HepG2 (cell line): ENCODE results near the gene TOB2. TPM values are rescaled to one million over a fixed set of nuclear protein-coding genes. Genes with fewer than 3 reads are reported as not detected.
A peak's percentile ranks its signal among the peaks of the same experiment; 100 is the strongest.

ENCODE experiments used
- AGO2 ChIP-seq: fragments of 200-400 bp; formaldehyde crosslinking; optimal IDR thresholded peaks from 2 replicates; pipeline ENCODE3; 2017; ENCODE audit warnings: mild to moderate bottlenecking, low read depth, low read length, moderate library complexity
- NFIC ChIP-seq: IDR thresholded peaks from 2 replicates; pipeline ENCODE4 v1.6.1; 2012; ENCODE audit warnings: mild to moderate bottlenecking, low read length, inconsistent platforms
- SETDB1 ChIP-seq: sonication (generic); formaldehyde crosslinking; IDR thresholded peaks from 2 replicates; pipeline ENCODE4 v1.5.1; 2020; ENCODE audit warnings: missing genetic modification reagents, mild to moderate bottlenecking, borderline replicate concordance
- SP140L ChIP-seq: sonication (generic); formaldehyde crosslinking; IDR thresholded peaks from 2 replicates; pipeline ENCODE4 v1.4.0; 2020; ENCODE audit warnings: missing genetic modification reagents, borderline replicate concordance
- ZNF550 ChIP-seq: sonication (generic); formaldehyde crosslinking; IDR thresholded peaks from 2 replicates; pipeline ENCODE4 v1.4.0; 2020; ENCODE audit warnings: mild to moderate bottlenecking, missing genetic modification reagents, borderline replicate concordance
- ZNF839 ChIP-seq: sonication (generic); formaldehyde crosslinking; IDR thresholded peaks from 2 replicates; pipeline ENCODE4 v1.4.0; 2020; ENCODE audit warnings: missing genetic modification reagents, mild to moderate bottlenecking, borderline replicate concordance
- ZNF883 ChIP-seq: sonication (generic); formaldehyde crosslinking; IDR thresholded peaks from 2 replicates; pipeline ENCODE4 v1.5.1; 2020; ENCODE audit warnings: mild to moderate bottlenecking, missing genetic modification reagents; ENCODE audit errors: not compliant biosample characterization
- ZNF891 ChIP-seq: sonication (generic); formaldehyde crosslinking; IDR thresholded peaks from 2 replicates; pipeline ENCODE4 v1.5.0; 2020; ENCODE audit warnings: mild to moderate bottlenecking, missing genetic modification reagents
- polyA plus RNA-seq, 8 experiments: library from polyadenylated mRNA; depleted of rRNA in 3 of 8; stranded (reverse) in 7 of 8; unstranded in 1 of 8; fragments of >200 nt; fragmentation: Illumina TruSeq in 4 of 8; extraction: Trizol in 4 of 8; gene quantifications; 2 replicates each; pipeline versions ENCODE4 v1.2.1 to v1.2.3, GENCODE V29; 2011 to 2016; ENCODE audit warnings: low read depth in 4 of 8, missing spikeins in 1 of 8, mixed read lengths in 1 of 8; ENCODE audit not compliant: insufficient read depth in 1 of 8
- total RNA-seq, 5 experiments: library from RNA; depleted of rRNA; stranded (reverse); fragments of >200 nt; fragmentation: Illumina TruSeq; extraction: Trizol; gene quantifications; 2 replicates each; pipeline ENCODE4 v1.2.3, GENCODE V29; 2016; ENCODE audit warnings: low read depth in 1 of 5
- TF ChIP-seq, protein P1 (sequence below), 2 experiments: sonication (generic) in 1 of 2; formaldehyde crosslinking in 1 of 2; IDR thresholded peaks; 2 replicates each; pipeline versions ENCODE4 v1.4.0 to v1.6.1; 2018 to 2020; ENCODE audit warnings: missing genetic modification reagents in 2 of 2, borderline replicate concordance in 1 of 2, low read depth in 1 of 2, mild to moderate bottlenecking in 1 of 2, missing biosample characterization in 1 of 2
- TF ChIP-seq, protein P2 (sequence below): sonication (generic); formaldehyde crosslinking; IDR thresholded peaks from 2 replicates; pipeline ENCODE4 v1.5.0; 2020; ENCODE audit warnings: missing genetic modification reagents
- TF ChIP-seq, protein P3 (sequence below): sonication (generic); formaldehyde crosslinking; IDR thresholded peaks from 2 replicates; pipeline ENCODE4 v1.4.0; 2020; ENCODE audit warnings: mild to moderate bottlenecking, missing genetic modification reagents
- TF ChIP-seq, protein P4 (sequence below): IDR thresholded peaks from 2 replicates; pipeline ENCODE4 v1.6.1; 2016; ENCODE audit warnings: low read depth, control low read depth
- TF ChIP-seq, protein P5 (sequence below): sonication (generic); formaldehyde crosslinking; IDR thresholded peaks from 2 replicates; pipeline ENCODE4 v1.4.0; 2020; ENCODE audit warnings: mild to moderate bottlenecking, missing genetic modification reagents
- TF ChIP-seq, protein P6 (sequence below): sonication (generic); formaldehyde crosslinking; conservative IDR thresholded peaks from 2 replicates; pipeline ENCODE4 v1.5.0; 2020; ENCODE audit warnings: missing genetic modification reagents
- TF ChIP-seq, protein P7 (sequence below): IDR thresholded peaks from 2 replicates; pipeline ENCODE4 v1.4.0; 2020; ENCODE audit warnings: mild to moderate bottlenecking, missing genetic modification reagents

Gene TOB2
- total and polyA plus RNA-seq, 2 of the 13 experiments (the other 11 are each of a cell fraction or from before 2014, with no cell fraction given): 12.2 to 13.7 TPM

DNA sequence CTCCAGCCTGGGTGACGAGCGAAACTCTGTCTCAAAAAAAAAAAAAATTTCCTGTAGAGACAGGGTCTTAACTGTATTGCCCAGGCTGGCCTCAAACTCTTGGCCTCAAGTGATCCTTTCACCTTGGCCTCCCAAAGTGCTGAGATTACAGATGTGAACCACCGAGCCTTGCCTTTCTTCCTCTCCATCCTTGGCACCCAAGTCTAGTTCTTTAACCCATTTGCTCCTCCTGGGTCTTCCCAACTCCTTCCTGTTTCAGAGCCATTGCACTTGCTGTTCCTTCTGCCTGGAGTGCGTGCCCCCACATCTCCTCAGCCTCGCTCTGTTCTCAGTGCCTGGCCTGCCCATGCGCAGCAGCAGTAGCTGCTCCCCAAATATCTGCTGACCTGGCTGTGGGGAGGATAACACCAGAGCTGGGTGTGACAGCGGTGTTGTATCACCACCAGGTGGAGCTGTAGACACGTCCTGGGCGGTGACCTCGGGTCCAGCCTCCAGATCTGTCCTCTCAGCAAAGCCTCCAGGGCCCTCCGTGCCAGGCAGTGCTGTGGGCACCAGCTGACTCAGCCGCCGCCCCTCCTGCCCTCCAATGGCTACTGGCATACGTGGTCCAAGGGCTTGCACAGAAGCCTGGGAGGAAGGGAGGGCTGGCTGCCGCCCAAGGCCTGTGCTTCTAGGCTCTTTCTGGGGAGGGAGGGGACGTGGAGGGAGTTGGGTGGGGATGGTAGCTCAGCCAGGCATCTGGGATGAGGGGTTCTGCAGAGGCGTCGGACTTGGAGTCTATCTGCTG lies 42.9 kb downstream of the TOB2 start (continued):
- TF ChIP-seq, protein P1, sequence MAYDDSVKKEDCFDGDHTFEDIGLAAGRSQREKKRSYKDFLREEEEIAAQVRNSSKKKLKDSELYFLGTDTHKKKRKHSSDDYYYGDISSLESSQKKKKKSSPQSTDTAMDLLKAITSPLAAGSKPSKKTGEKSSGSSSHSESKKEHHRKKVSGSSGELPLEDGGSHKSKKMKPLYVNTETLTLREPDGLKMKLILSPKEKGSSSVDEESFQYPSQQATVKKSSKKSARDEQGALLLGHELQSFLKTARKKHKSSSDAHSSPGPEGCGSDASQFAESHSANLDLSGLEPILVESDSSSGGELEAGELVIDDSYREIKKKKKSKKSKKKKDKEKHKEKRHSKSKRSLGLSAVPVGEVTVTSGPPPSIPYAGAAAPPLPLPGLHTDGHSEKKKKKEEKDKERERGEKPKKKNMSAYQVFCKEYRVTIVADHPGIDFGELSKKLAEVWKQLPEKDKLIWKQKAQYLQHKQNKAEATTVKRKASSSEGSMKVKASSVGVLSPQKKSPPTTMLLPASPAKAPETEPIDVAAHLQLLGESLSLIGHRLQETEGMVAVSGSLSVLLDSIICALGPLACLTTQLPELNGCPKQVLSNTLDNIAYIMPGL (CRISPR knock-in tag; IDR thresholded peaks at IDR 0.05; ENCODE audit: borderline replicate concordance in 1 of 2, low read depth in 1 of 2): peak; percentile 67 to 87; a peak in 3 of 4 replicates
- TF ChIP-seq, protein P2, sequence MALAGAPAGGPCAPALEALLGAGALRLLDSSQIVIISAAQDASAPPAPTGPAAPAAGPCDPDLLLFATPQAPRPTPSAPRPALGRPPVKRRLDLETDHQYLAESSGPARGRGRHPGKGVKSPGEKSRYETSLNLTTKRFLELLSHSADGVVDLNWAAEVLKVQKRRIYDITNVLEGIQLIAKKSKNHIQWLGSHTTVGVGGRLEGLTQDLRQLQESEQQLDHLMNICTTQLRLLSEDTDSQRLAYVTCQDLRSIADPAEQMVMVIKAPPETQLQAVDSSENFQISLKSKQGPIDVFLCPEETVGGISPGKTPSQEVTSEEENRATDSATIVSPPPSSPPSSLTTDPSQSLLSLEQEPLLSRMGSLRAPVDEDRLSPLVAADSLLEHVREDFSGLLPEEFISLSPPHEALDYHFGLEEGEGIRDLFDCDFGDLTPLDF: no peak
- TF ChIP-seq ZNF550 (CRISPR knock-in tag): no peak
- TF ChIP-seq ZNF891 (CRISPR knock-in tag): no peak
- TF ChIP-seq, protein P3, sequence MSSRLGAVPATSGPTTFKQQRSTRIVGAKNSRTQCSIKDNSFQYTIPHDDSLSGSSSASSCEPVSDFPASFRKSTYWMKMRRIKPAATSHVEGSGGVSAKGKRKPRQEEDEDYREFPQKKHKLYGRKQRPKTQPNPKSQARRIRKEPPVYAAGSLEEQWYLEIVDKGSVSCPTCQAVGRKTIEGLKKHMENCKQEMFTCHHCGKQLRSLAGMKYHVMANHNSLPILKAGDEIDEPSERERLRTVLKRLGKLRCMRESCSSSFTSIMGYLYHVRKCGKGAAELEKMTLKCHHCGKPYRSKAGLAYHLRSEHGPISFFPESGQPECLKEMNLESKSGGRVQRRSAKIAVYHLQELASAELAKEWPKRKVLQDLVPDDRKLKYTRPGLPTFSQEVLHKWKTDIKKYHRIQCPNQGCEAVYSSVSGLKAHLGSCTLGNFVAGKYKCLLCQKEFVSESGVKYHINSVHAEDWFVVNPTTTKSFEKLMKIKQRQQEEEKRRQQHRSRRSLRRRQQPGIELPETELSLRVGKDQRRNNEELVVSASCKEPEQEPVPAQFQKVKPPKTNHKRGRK (CRISPR knock-in tag): no peak
- TF ChIP-seq, protein P4, sequence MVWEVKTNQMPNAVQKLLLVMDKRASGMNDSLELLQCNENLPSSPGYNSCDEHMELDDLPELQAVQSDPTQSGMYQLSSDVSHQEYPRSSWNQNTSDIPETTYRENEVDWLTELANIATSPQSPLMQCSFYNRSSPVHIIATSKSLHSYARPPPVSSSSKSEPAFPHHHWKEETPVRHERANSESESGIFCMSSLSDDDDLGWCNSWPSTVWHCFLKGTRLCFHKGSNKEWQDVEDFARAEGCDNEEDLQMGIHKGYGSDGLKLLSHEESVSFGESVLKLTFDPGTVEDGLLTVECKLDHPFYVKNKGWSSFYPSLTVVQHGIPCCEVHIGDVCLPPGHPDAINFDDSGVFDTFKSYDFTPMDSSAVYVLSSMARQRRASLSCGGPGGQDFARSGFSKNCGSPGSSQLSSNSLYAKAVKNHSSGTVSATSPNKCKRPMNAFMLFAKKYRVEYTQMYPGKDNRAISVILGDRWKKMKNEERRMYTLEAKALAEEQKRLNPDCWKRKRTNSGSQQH (CRISPR knock-in tag): no peak
- TF ChIP-seq, protein P5, sequence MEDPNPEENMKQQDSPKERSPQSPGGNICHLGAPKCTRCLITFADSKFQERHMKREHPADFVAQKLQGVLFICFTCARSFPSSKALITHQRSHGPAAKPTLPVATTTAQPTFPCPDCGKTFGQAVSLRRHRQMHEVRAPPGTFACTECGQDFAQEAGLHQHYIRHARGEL: no peak
- no peak for TF ChIP-seq NFIC
- TF ChIP-seq SP140L: 0 out of 2 replicates have a peak, but pooled peaks have one; percentile 34
- TF ChIP-seq, protein P6, sequence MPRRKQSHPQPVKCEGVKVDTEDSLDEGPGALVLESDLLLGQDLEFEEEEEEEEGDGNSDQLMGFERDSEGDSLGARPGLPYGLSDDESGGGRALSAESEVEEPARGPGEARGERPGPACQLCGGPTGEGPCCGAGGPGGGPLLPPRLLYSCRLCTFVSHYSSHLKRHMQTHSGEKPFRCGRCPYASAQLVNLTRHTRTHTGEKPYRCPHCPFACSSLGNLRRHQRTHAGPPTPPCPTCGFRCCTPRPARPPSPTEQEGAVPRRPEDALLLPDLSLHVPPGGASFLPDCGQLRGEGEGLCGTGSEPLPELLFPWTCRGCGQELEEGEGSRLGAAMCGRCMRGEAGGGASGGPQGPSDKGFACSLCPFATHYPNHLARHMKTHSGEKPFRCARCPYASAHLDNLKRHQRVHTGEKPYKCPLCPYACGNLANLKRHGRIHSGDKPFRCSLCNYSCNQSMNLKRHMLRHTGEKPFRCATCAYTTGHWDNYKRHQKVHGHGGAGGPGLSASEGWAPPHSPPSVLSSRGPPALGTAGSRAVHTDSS: no peak
- TF ChIP-seq ZNF839 (CRISPR knock-in tag): peak; percentile 91; the same call in 1 of the 2 replicates
- no peak for TF ChIP-seq SETDB1 (CRISPR knock-in tag)
- TF ChIP-seq AGO2: no peak
- TF ChIP-seq ZNF883 (CRISPR knock-in tag): peak; percentile 20
- TF ChIP-seq, protein P7, sequence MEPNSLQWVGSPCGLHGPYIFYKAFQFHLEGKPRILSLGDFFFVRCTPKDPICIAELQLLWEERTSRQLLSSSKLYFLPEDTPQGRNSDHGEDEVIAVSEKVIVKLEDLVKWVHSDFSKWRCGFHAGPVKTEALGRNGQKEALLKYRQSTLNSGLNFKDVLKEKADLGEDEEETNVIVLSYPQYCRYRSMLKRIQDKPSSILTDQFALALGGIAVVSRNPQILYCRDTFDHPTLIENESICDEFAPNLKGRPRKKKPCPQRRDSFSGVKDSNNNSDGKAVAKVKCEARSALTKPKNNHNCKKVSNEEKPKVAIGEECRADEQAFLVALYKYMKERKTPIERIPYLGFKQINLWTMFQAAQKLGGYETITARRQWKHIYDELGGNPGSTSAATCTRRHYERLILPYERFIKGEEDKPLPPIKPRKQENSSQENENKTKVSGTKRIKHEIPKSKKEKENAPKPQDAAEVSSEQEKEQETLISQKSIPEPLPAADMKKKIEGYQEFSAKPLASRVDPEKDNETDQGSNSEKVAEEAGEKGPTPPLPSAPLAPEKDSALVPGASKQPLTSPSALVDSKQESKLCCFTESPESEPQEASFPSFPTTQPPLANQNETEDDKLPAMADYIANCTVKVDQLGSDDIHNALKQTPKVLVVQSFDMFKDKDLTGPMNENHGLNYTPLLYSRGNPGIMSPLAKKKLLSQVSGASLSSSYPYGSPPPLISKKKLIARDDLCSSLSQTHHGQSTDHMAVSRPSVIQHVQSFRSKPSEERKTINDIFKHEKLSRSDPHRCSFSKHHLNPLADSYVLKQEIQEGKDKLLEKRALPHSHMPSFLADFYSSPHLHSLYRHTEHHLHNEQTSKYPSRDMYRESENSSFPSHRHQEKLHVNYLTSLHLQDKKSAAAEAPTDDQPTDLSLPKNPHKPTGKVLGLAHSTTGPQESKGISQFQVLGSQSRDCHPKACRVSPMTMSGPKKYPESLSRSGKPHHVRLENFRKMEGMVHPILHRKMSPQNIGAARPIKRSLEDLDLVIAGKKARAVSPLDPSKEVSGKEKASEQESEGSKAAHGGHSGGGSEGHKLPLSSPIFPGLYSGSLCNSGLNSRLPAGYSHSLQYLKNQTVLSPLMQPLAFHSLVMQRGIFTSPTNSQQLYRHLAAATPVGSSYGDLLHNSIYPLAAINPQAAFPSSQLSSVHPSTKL (CRISPR knock-in tag): peak; percentile 48; the same call in 1 of the 2 replicates
